Stimulated activated CD4-positive, alpha-beta T cell treated with anti-CD3 and anti-CD28 coated beads, TNF-alpha, amount 100 ng/mL, for 24 hours (primary cell): ENCODE measurements around the gene HIVEP1.

Experiments used
- DNase-seq, 3 experiments: peaks; one replicate each; pipeline ENCODE4 v3.0.0-alpha.2; 2020; ENCODE audit warnings: low read depth in 3 of 3

HIVEP1 gene

DNA sequence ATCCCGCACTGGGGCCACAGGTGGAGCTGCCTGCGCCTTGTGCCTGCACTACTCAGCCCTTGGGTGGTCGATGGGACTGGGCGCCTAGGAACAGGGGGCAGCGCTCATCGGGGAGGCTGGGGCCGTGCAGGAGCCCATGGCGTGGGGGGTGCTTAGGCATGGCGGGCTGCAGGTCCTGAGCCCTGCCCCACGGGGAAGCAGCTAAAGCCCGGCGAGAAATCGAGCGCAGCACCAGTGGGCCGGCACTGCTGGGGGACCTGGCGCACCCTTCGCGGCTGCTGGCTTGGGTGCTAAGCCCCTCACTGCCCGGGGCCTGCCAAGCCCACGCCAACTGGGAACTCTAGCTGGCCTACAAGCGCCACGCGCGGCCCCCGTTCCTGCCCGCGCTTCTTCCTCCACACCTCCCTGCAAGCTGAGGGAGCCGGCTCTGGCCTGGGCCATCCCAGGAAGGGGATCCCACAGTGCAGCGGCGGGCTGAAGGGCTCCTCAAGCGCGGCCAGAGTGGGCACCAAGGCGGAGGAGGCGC lies 5.8 kb downstream of the HIVEP1 start:
- DNase-seq: no peak

GRCh38 chr6:12020187-12020791 lies 8.2 kb downstream of the HIVEP1 start:
- DNase-seq: no peak

DNA sequence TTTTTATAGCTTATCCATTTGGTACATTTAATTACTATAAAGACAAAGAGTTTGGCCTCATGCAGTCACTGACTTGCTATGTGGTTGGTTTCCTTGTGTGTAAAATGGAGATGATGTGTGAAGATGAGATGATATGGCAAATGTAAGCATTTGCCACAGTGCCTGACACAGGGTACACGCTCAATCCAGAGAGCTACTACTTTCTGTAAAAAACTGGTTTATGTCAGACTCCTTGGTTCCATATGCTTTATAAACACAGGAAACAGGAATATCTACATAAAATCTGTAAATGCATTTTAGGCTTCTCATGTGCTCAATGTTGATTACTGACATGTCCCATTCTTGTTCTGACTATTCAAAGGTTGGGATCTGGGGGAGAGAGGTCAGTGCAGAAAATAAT lies 10.4 kb downstream of the HIVEP1 start:
- DNase-seq: no peak

- DNase-seq: no peak
Observed at GRCh38 chr6:12022953-12023388, 10.9 kb downstream of the HIVEP1 start.

- no peak for DNase-seq
Observed at GRCh38 chr6:12024216-12024615, 12.1 kb downstream of the HIVEP1 start.

DNA sequence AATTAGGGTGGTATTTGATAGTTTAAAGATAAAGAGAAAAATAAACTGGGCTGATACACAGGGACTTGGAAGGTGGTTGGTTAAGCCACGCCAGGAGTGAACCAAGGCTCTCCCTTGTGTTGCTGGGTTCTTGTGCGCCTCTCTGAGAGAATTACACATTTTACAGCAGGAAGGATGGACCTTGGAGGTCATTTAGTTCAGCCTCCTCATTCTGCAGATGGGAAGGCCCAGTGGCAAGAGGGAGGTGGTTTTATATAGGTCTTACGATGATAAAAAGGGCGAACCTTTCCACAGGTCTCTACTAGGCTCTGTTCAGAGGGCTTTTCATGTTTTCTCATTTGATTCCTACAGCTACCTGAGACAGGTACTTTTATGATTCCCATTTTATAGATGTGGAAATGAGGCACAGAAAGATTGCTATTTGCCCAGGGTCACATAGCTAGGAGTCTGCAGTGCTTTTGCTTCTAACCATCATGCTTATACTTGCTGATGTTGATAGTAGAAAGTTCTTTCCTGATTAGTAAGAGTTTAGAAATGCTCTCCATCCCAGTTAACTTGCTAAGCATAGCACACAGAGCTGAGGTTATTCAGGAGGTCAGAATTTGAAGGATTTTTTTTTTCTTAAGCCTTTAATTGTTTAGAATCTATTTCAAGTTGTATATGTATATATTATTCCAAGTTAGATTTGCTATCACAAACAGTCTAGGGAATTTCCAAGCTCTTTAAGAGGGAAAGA lies 12.8 kb downstream of the HIVEP1 start:
- DNase-seq: no peak

- DNase-seq: no peak
Observed at GRCh38 chr6:12026120-12026519, 14.0 kb downstream of the HIVEP1 start.

GRCh38 chr6:12026833-12027232 lies 14.7 kb downstream of the HIVEP1 start:
- DNase-seq: no peak

- DNase-seq: no peak
Observed at GRCh38 chr6:12028213-12028612, 16.1 kb downstream of the HIVEP1 start.

- no peak for DNase-seq
Observed at GRCh38 chr6:12029979-12030737, 18.0 kb downstream of the HIVEP1 start.

GRCh38 chr6:12030993-12031550 lies 19.0 kb downstream of the HIVEP1 start:
- no peak for DNase-seq

DNA sequence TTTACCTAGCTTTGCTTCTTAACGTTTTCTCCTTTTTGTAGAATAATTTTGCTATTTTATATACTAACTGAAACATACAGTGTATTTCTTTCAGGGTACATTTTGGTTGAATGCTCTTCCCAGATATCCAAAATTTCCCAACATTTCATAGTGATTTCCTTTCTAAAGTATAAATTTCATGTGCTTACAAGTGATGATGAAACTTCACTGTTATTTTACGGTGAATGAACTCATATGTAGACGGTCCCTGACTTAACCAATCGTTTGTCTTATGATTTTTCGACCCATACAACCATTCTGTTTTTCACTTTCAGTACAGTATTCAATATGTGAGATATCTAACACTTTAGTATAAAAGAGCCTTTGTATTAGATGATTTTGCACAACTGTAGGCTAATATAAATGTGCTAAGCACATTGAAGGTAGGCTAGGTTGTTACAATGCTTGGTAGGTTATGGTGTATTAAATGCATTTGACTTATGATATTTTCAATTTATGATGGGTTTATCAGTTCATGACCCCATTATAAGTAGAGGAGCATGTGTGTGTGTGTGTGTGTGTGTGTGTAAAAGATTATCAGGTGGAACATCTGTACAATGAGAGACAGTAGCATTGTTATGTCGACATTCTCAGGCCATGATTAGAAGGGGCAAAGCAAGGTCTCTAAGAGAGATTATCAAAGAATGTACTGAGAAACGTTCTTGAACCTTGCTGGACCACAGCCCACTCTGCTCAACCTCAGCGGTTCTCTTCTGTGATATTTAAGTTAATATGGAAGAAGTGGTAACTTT lies 20.9 kb downstream of the HIVEP1 start:
- no peak for DNase-seq

- no peak for DNase-seq
Observed at GRCh38 chr6:12033770-12034169, 21.7 kb downstream of the HIVEP1 start.

GRCh38 chr6:12034349-12034748 lies 22.2 kb downstream of the HIVEP1 start:
- no peak for DNase-seq

- no peak for DNase-seq
Observed at GRCh38 chr6:12034837-12035236, 22.7 kb downstream of the HIVEP1 start.

- DNase-seq: no peak
Observed at GRCh38 chr6:12036766-12037165, 24.7 kb downstream of the HIVEP1 start.

GRCh38 chr6:12037798-12038197 lies 25.7 kb downstream of the HIVEP1 start:
- DNase-seq: no peak

DNA sequence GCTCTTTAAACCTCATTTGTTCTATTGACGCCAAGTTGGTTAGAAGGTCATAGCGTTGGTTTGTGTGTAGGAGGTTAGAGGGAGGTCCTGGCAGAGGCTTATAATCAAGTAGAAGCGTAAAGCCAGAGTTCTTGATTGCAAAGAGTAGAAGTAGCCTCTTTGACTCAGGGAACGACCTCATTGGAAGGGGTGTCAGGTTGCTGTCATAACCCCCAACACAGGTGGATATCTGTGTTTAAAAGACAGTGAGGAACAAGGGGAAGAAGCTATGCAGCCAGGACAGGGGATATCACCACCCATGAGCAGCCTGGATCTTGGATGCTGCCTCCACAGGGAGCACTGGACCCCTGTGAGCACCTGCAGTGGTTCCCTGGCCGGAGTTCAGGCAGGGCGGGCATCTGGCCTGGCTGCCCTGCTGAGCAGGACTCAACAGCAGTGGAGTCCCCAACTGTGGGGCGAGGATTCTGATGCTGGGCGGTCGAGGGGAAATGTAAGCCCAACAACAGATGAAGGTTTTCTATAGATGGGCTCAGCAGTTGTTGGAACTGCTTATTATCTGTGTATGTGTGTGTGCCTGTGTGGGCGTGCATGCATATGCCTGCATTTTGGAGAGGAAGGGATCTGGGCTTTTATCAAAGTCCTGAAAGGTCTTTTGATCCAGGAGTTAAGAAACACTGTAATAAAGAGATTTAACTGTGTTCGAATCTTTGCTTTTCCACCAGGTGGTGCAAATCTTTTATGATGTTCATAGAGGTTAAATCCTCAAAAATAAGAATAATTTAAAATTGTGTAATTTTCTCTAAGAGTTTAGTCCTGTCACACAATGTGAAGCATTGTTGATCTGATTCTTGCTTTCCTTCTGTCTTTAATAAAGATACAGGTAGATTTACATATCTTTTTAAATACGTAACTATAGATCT lies 27.7 kb downstream of the HIVEP1 start:
- DNase-seq: no peak

DNA sequence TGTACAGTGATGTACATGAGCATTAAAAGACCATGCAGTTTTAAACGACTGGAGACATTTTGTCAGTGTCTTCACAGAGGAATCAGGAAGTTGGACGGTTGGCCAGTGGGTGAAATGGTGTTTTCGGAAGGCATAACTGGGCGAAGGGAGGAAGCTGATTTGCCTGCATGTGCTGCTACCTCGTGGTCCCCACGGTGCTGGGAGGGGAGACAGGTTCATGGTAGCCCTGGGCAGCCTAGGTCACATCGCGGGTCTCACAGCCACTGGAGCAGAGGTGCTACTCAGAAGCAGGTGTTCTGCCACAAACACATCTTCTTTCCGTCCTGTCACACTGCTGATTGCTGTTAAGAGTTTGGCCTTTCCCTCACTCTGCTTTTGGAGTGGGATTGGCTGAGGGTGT lies 35.2 kb downstream of the HIVEP1 start:
- DNase-seq: no peak

DNA sequence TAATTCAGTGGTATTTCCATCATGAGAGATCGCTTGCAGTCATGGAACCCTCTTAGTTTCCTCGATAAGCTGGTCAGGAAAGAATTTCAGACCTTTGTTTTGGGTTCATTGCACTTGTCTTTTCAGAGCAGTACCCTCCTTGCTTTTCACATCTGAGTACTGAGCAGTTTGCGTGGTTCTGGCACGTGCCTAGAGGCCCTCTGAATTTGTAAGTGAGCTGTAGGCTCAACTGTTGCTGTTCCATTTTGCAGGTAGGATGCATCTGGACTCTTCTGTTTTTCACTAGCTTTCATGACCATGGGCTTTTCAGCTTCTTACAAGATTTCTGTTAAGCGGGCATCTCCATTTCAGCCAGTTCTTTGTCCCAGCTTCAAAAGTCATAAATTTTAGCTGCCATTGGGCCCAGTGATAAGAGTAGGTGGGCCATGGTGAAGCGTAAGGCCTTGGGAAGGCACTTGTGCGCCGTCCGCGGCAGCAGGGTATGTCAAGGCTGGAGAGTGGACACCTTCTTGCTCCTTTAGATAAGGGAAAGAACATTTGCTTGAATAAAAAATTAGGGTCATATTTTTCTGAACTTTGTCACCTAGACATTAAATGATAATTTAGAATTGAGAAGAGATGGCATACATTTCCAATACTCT lies 35.8 kb downstream of the HIVEP1 start:
- DNase-seq: no peak
